ENCODE measurements around the gene DPP6. TPM values are rescaled to one million over a fixed set of nuclear protein-coding genes. Genes with fewer than 3 reads are reported as not detected.

The DPP6 gene
- total RNA-seq, 2 donors from 2014 or later = 0.05 to 38.7 TPM

DNA sequence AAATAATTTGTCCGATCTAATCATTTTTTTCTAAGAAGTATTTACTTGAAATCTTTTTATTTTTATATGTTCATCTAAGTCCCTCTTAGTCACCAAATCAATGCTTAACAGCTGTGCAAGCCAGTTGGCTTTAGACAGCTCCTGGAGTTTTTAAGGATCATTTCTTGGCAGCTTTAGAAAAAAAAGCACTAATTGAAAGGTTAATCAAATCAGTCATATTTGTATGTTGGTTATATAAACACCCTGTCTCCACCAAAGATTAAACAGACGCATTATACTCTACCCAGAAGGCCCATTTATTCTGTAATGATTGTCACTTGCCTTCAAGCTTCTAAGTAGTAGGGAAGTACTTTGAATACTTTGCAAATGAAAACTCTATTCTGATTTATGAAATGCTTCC, 890.5 kb downstream of the DPP6 start:
- no peak for DNase-seq (ENCODE audit: low spot score)
- Histone ChIP-seq H3K4me3 (no peak overlapping the region), H3K36me3 (peaks cover 0 to 2% of the 10 kb centered on the region in 2 donors), H3K9me3 (no peaks in the 10 kb centered on the region), H3K4me1 (replicated peaks) (no peaks in the 10 kb centered on the region), H3K27ac (no peak overlapping the region), H3K27me3 (replicated peaks; ENCODE audit: insufficient read depth) (no peaks in the 10 kb centered on the region)
- intact Hi-C loops (cut with DNase I) = no loop called here
- TF ChIP-seq POLR2A (IDR thresholded peaks at IDR 0.05) (no peak), POLR2AphosphoS5 (IDR thresholded peaks at IDR 0.05) (no peak)
- TF ChIP-seq, protein P1, sequence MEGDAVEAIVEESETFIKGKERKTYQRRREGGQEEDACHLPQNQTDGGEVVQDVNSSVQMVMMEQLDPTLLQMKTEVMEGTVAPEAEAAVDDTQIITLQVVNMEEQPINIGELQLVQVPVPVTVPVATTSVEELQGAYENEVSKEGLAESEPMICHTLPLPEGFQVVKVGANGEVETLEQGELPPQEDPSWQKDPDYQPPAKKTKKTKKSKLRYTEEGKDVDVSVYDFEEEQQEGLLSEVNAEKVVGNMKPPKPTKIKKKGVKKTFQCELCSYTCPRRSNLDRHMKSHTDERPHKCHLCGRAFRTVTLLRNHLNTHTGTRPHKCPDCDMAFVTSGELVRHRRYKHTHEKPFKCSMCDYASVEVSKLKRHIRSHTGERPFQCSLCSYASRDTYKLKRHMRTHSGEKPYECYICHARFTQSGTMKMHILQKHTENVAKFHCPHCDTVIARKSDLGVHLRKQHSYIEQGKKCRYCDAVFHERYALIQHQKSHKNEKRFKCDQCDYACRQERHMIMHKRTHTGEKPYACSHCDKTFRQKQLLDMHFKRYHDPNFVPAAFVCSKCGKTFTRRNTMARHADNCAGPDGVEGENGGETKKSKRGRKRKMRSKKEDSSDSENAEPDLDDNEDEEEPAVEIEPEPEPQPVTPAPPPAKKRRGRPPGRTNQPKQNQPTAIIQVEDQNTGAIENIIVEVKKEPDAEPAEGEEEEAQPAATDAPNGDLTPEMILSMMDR (IDR thresholded peaks at IDR 0.05) = no peak
- WGBS = 87% methylated on average over 2 of the region's 2 CpGs
